ENCODE measurements around the gene ERFL.

The ERFL gene

GRCh38 chr19:41868120-41868988 is 59.9 kb downstream of the ERFL start (continued):
- no peak for TF ChIP-seq KLF16 (tag by site-specific recombination; IDR thresholded peaks at IDR 0.05)
- TF ChIP-seq AEBP2 (tag by site-specific recombination; IDR thresholded peaks at IDR 0.05; ENCODE audit: borderline replicate concordance), result no peak
- TF ChIP-seq SCRT1 (tag by site-specific recombination; IDR thresholded peaks at IDR 0.05; ENCODE audit: borderline replicate concordance), result peak; percentile 95
- TF ChIP-seq PRDM10 (tag by site-specific recombination; IDR thresholded peaks at IDR 0.05), result no peak
- TF ChIP-seq WT1 (tag by site-specific recombination; IDR thresholded peaks at IDR 0.05), result no peak
- no peak for TF ChIP-seq ZNF10 (tag by site-specific recombination; IDR thresholded peaks at IDR 0.05)
- peak; percentile 29; the same call in 1 of the 2 replicates for TF ChIP-seq ZBTB17 (tag by site-specific recombination; IDR thresholded peaks at IDR 0.05)
- TF ChIP-seq GLIS1 (tag by site-specific recombination; IDR thresholded peaks at IDR 0.05), result peak; percentile 83
- no peak for TF ChIP-seq ZNF843 (tag by site-specific recombination; IDR thresholded peaks at IDR 0.05)

- Histone ChIP-seq H3K36me3 (ENCODE audit: control insufficient read depth in 2 of 2, insufficient read depth in 1 of 2, low read length in 2 of 2) (peaks cover 97 to 98% of the 10 kb centered on the region in 2 experiments), H3K4me1 (ENCODE audit: control insufficient read depth, insufficient read depth, low read length) (peaks cover 27% of the 10 kb centered on the region), H3K9me3 (ENCODE audit: control insufficient read depth, insufficient read depth, low read depth, low read length) (no peaks in the 10 kb centered on the region), H3K4me3 (ENCODE audit: low read depth, low read length) (no peak overlapping the region), H3K27ac (ENCODE audit: extremely low read depth, low read depth, low read length) (peak overlapping the region; percentile 59)
- TF ChIP-seq KLF17 (tag by site-specific recombination; IDR thresholded peaks at IDR 0.05) (0 out of 2 replicates have a peak, but pooled peaks have one; percentile 17), GLIS2 (tag by site-specific recombination; IDR thresholded peaks at IDR 0.05) (peak; percentile 50; the same call in 1 of the 2 replicates), ZNF37A (tag by site-specific recombination; IDR thresholded peaks at IDR 0.05) (no peak), PRDM10 (tag by site-specific recombination; IDR thresholded peaks at IDR 0.05) (peak; percentile 64), ZNF324 (tag by site-specific recombination; IDR thresholded peaks at IDR 0.05) (no peak), PATZ1 (tag by site-specific recombination; IDR thresholded peaks at IDR 0.05) (0 out of 2 replicates have a peak, but pooled peaks have one; percentile 16), GLIS1 (tag by site-specific recombination; IDR thresholded peaks at IDR 0.05) (peak; percentile 75), ZNF548 (tag by site-specific recombination; IDR thresholded peaks at IDR 0.05) (no peak)
- TF ChIP-seq, protein P1, sequence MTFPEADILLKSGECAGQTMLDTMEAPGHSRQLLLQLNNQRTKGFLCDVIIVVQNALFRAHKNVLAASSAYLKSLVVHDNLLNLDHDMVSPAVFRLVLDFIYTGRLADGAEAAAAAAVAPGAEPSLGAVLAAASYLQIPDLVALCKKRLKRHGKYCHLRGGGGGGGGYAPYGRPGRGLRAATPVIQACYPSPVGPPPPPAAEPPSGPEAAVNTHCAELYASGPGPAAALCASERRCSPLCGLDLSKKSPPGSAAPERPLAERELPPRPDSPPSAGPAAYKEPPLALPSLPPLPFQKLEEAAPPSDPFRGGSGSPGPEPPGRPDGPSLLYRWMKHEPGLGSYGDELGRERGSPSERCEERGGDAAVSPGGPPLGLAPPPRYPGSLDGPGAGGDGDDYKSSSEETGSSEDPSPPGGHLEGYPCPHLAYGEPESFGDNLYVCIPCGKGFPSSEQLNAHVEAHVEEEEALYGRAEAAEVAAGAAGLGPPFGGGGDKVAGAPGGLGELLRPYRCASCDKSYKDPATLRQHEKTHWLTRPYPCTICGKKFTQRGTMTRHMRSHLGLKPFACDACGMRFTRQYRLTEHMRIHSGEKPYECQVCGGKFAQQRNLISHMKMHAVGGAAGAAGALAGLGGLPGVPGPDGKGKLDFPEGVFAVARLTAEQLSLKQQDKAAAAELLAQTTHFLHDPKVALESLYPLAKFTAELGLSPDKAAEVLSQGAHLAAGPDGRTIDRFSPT (tag by site-specific recombination; IDR thresholded peaks at IDR 0.05), result peak; percentile 52; the same call in 1 of the 2 replicates
- ChIA-PET CTCF (interaction anchor here (1.1 kb wide), 1 partner anchor 86 kb away, joined by 3 read pairs; no protein-coding TSS in a partner anchor), POLR2A (interaction anchor here (0.5 to 2.7 kb wide), 7 partner anchors 10 to 220 kb away, joined by 3 to 9 read pairs (median 5); partner anchors contain the start of gene RABAC1)
Measured at GRCh38 chr19:41866284-41866683, 62.0 kb downstream of the ERFL start.
